HG03442 (cell line): ENCODE data around the gene R3HDM2.
"Not testable (repeated sequence)": the region's sequence is repeated elsewhere in the genome, so short reads cannot be mapped to it uniquely, and the experiment has no call there.

ENCODE experiments used
- ATAC-seq: cut with Tn5 transposase; IDR thresholded peaks from one replicate; pipeline ENCODE4 v1.9.1; 2021; ENCODE audit warnings: mild to moderate bottlenecking, moderate library complexity; ENCODE audit not compliant: unreplicated experiment

Gene R3HDM2

GRCh38 chr12:57429473-57430111 lies 1.3 kb downstream of the R3HDM2 start:
- ATAC-seq = no peak

- ATAC-seq = no peak
Observed at GRCh38 chr12:57428965-57429364, 1.9 kb downstream of the R3HDM2 start.

DNA sequence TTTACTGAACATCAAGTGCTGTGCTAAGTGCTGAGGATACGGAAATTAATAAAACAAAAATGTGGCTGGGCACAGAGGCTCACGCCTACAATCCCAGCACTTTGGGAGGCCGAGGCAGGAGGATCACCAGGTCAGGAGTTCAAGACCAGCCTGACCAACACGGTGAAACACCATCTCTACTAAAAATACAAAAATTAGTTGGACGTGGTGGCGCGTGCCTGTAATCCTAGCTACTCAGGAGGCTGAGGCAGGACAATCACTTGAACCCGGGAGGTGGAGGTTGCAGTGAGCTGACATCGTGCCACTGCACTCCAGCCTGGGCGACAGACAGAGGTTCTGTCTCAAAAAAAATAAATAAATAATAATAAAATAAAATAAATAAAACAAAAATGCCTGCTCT lies 3.9 kb downstream of the R3HDM2 start:
- ATAC-seq = not testable (repeated sequence)

GRCh38 chr12:57420482-57420881 lies 10.4 kb downstream of the R3HDM2 start:
- no peak for ATAC-seq

DNA sequence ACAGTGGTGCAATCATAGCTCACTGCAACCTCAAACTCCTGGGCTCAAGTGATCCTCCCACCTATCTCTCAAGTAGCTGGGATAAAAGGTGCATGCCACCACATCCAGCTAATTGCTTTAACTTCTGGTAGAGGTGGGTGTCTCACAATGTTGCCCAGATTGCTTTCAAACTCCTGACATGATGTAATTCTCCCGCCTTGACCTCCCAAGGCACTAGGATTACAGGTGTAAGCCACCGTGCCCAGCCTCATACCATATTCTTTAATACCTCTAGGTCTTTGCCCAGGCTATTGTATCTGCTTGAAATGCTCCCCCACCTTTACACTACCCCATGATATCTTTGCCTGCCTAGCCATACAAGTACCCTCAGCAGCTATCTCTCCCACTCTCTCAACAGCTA lies 11.3 kb downstream of the R3HDM2 start:
- no peak for ATAC-seq

GRCh38 chr12:57418255-57418654 lies 12.6 kb downstream of the R3HDM2 start:
- ATAC-seq = no peak

DNA sequence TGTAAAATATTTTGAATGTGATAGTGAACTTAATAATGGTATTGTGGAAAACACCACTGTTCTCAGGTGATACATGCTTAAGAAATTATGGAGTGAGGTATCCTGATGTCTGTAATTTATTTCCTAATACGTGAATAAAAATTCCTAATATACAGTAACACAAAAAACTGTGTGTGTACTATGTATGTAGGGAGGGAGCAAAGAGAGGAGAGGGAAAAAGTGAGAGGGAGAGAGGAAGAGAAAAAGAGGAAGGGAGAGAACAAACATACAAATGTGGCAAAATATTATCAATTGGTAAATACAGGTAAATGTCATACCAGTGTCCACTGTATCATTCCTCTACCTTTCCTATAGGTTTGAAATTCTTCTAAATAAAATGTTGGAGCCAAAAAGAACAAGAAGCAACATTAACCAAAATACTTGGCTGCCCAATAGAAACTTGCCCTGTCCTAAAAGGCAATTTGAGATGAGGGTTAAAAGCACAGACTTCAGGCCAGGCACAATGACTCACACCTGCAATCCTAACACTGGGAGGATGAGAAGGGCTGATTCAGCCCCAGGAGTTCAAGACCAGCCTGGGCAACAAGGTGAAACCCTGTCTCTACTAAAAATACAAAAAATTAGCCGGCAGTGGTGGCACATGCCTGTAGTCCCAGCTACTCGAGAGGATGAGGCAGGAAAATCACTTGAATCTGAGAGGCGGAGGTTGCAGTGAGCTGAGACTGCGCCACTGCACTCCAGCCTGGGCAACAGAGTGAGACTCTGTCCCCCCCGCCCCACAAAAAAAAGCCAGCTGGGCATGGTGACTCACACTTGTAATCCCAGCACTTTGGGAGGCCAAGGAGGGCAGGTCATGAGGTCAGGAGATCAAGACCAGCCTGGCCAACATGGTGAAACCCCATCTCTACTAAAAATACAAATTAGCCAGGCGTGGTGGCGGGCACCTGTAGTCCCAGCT lies 14.5 kb downstream of the R3HDM2 start:
- no peak for ATAC-seq

DNA sequence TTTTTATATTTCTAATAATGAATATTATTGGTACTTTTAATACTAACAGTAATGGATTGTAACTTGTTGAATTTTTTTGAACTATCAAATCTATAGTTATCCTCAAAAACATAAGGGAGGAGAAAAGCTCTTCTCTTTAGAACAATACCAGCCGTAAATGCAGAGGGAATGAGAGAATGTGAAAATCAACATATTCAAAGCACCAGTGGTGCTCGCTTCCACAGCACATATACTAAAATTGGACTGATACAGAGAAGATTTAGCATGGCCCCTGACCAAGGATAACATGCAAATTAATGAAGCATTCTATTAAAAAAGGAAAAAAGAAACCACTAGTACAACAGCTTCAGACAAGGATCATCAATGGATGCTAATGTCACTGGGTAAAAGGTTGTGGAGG lies 15.8 kb downstream of the R3HDM2 start:
- ATAC-seq = no peak

GRCh38 chr12:57414160-57414559 lies 16.7 kb downstream of the R3HDM2 start:
- ATAC-seq = not testable (repeated sequence)

DNA sequence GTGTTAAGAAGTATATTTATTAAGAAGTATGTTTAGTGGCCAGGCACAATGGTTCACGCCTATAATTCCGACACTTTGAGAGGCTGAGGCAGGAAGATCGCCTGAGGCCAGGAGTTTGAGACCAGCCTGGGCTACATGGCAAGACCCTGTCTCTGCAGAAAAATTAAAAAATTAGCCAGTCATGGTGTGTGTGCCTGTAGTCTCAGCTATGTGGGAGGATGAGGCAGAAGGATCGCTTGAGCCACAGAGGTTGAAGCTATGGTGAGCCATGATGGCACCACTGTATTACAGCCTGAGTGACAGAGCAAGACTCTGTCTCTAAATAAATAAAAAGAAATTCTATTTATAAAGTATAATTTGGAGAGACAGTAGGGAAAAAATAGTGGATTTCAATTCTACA lies 20.3 kb downstream of the R3HDM2 start:
- ATAC-seq = no peak

GRCh38 chr12:57404966-57405640 lies 25.7 kb downstream of the R3HDM2 start:
- no peak for ATAC-seq

DNA sequence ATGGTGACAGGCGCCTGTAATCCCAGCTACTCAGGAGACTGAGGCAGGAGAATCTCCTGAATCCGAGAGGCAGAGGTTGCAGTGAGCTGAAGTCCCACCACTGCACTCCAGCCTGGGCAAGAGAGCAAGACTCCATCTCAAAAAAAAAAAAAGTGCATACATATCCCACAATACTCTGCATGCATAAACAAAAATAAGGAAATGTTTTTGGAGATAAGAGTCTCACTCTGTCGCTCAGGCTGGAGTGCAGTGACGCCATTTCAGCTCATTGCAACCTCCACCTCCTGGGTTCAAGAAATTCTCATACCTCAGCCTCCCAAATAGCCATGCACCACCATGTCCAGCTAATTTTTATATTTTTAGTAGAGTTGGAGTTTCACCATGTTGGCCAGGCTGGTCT lies 28.7 kb downstream of the R3HDM2 start:
- ATAC-seq = not testable (repeated sequence)

DNA sequence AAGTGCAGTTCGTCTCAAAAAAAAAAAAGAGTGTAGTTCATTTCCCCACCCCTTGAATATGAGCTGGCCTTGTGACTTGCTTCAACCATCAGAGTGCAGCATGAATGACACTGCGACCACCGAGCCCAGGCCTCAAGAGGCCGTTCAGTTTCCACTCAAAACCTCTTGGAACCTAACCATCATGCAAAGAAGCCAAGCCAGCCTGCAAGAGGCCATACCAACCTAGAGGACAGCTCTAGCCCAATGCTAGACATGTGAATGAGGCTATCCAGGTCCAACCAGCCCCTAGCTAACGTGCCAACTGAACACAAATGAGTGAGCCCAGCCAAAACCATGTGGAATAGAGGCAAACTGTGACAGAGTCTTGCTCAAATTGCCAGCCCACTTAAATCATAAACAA lies 29.7 kb downstream of the R3HDM2 start:
- no peak for ATAC-seq

DNA sequence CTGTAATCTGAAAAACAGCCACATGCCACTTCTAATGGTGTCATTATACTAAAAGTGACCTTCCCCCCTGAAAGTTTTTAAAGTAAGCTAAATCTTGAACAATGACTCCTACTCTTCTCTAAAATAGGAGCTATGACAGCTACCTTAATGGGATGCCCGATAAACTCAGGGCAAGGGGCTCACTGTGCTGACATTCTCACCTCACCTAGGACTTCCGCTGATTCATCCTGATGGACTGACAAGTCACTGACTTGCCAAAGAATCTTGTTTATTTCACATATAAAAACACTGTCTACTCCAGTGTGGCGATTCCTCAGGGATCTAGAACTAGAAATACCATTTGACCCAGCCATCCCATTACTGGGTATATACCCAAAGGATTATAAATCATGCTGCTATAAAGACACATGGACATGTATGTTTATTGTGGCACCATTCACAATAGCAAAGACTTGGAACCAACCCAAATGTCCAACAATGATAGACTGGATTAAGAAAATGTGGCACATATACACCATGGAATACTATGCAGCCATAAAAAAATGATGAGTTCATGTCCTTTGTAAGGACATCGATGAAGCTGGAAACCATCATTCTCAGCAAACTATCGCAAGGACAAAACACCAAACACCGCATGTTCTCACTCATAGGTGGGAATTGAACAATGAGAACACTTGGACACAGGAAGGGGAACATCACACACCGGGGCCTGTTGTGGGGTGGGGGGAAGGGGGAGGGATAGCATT lies 31.0 kb downstream of the R3HDM2 start:
- not testable (repeated sequence) for ATAC-seq

- no peak for ATAC-seq
Observed at GRCh38 chr12:57397441-57397840, 33.4 kb downstream of the R3HDM2 start.

DNA sequence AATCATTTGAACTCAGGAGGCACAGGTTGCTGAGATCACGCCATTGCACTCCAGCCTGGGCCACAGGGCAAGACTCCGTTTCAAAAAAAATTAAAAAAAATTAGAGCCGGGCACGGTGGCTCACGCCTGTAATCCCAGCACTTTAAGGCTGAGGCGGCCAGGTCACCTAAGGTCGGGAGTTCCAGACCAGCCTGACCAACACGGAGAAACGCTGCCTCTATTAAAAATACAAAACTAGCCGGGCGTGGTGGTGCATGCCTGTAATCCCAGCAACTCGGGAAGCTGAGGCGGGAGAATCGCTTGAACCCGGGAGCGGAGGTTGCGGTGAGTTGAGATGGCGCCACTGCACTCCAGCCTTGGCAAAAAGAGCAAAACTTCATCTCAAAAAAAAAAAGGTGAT lies 35.7 kb downstream of the R3HDM2 start:
- ATAC-seq = no peak

DNA sequence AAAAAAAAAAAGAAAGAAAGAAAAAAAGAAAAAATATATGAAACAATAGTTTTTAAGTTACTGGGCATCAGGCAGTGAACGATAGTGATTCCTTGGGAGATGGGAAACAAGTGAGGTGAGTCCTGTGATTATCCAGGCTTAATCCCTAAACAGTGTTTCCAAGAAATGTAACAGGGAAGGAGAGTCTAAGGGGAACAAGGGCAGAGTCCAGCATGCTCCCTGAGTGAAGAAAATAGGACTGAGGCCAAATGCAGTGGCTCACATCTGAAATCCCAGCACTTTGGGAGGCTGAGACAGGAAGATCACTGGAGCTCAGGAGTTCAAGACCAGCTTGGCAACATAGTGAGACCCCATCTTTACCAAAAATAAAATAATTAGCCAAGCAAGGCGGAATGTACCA lies 40.7 kb downstream of the R3HDM2 start:
- ATAC-seq = no peak

- no peak for ATAC-seq
Observed at GRCh38 chr12:57389033-57389432, 41.8 kb downstream of the R3HDM2 start.

DNA sequence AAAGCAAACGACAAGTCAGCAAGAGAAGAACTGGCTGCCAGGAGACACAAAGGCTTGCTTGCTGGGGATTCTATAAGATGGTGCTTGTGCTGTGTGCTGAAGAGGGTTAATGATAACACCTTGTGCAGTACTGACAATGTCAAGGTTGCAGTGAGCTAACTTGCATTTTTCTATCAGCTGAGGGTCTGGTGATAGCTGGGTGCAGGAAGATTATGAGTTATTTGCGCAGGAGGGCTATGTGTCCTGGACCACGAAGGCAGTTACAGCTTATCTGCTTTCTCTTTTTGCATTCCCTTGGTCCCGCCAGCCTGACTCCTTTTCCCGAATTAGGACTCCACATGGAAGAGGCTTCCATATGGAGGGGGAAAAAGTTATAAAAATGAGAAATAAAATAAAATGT lies 42.4 kb downstream of the R3HDM2 start:
- ATAC-seq = no peak

- ATAC-seq = no peak
Observed at GRCh38 chr12:57386187-57386720, 44.6 kb downstream of the R3HDM2 start.

DNA sequence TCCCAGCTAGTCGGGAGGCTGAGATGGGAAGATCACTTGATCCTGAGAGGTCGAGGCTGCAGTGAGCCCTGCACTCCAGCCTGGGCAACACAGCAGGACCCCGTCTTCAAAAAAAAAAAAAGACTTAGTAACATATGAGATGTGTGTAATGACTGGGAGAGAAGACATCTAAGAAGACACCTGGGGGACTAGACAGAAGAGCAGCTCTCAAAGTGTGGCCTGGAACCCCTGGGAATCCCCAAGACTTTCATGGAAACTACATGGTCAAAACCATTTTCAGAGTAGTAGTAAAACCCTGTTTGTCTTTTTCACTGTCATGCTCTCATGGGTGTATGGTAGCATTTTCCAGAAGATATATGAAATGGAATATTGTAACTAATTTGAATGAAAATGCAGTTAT lies 45.3 kb downstream of the R3HDM2 start:
- ATAC-seq = no peak
